Erythroblast (primary cell): ENCODE results near the gene HSD17B14.

ENCODE experiments used
- GATA1 ChIP-seq: IDR thresholded peaks from 2 replicates; pipeline ENCODE4 v1.6.1; 2011; ENCODE audit warnings: low read depth, mild to moderate bottlenecking, control low read depth, low read length, moderate library complexity
- POLR2A ChIP-seq: IDR thresholded peaks from 2 replicates; pipeline ENCODE4 v1.6.1; 2011; ENCODE audit warnings: mild to moderate bottlenecking, low read length

DNA sequence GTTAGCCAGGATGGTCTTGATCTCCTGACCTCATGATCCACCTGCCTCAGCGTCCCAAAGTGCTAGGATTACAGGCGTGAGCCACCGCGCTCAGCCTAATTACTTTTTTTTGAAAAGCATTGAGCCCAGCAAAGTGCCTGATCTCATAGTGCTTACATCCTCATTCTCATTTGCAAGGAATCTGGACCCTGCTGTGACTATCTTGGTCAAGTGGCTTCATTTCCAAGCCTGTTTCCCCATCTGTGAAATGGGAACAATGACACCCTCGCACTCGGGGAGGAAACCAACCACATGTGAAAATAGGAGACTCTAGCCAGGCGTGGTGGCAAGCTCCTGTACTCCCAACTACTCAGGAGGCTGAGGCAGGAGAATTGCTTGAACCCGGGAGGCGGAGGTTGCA lies 33.8 kb upstream of the HSD17B14 start:
- TF ChIP-seq POLR2A (no peak), GATA1 (no peak)
